Jurkat, Clone E6-1 (cell line): Measurements from ENCODE around the gene SH2D2A.

Experiments used
- DNase-seq: peaks from one replicate; pipeline ENCODE4 v3.0.0-alpha.2; 2011; ENCODE audit warnings: low read depth, low spot score
- H3K4me3 ChIP-seq: 2 replicates; pipeline ENCODE4 v1.5.1; 2011; ENCODE audit warnings: mild to moderate bottlenecking, low read length, control low read depth, moderate library complexity

SH2D2A gene

GRCh38 chr1:156833603-156834002 lies 17.0 kb upstream of the SH2D2A start:
- DNase-seq: peak; percentile 35
- H3K4me3 ChIP-seq: no peak overlapping the region

GRCh38 chr1:156832434-156832833 lies 15.8 kb upstream of the SH2D2A start:
- H3K4me3 ChIP-seq: no peak overlapping the region
- DNase-seq: no peak

DNA sequence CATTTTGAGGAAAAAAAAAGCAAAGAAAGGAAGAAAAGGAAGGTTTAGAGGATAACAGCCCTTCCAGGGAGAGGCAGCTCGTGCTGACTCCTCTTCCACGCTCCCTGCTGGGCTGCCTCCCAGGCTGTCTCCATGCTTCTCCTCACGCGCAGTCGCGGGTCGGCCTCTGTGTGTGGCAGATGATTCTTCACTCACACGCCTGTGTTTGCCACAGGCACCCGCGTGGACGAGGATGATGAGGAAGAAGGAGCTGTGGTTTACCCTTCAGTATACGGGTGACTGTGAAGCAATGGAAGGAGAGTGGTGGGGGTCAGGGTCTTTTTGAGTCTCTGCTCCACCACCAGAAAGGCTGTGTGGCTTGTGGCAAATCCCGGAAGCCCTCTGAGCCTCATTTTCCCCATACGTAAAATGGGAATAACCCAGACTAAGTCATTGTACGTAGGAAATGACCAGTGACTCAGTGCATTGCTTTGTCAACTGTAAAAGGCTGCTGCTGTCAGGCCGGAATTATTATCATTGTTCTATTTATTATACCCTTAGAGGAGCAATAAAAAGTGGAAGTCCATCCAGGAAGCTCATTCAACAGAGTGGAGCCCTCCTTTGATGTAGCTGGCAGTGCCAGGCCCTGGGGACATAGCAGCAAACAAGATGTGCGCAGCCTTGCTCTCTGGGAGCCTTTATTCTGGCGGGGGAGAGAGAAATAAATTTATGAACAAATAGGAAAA lies 11.9 kb upstream of the SH2D2A start:
- DNase-seq: no peak

GRCh38 chr1:156826630-156827029 lies 10.0 kb upstream of the SH2D2A start:
- DNase-seq: no peak

More for the DNA sequence above, 11.9 kb upstream of the SH2D2A start:
- no peak overlapping the region for H3K4me3 ChIP-seq

DNA sequence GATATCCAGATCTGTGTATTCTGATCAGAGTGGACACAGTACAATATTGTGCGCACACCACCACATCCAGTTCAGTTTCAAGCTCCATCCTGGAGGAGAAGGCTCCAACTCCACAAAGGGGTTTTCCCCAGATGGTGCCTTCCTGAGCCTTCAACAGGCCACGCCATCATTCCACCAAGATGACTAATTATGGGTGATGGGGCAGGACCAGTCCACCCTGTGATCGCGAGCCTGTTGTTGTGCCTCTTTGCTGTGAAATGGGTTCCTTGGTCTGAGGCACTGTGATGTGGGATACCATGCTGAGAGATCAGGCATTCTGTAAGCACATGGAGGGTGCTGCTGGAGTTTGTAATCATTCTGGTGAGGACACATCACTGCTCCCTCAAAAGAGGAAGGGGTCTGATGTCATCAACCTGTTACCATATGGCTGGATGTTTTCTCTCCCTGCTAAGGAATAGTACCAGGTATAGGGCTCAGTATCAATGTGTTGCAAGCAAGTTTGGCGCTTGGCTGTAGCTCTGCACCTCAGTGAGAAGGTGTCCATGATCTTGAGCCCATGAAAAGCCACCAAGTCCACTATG lies 6.7 kb upstream of the SH2D2A start:
- DNase-seq: no peak
- H3K4me3 ChIP-seq: no peak overlapping the region

More at GRCh38 chr1:156826630-156827029, 10.0 kb upstream of the SH2D2A start:
- H3K4me3 ChIP-seq: no peak overlapping the region

- DNase-seq: no peak
- H3K4me3 ChIP-seq: no peak overlapping the region
These were observed 6.0 kb upstream of the SH2D2A start for GRCh38 chr1:156822680-156823079.

- H3K4me3 ChIP-seq: no peak overlapping the region
- no peak for DNase-seq
These were observed 5.2 kb upstream of the SH2D2A start for GRCh38 chr1:156821801-156822200.

DNA sequence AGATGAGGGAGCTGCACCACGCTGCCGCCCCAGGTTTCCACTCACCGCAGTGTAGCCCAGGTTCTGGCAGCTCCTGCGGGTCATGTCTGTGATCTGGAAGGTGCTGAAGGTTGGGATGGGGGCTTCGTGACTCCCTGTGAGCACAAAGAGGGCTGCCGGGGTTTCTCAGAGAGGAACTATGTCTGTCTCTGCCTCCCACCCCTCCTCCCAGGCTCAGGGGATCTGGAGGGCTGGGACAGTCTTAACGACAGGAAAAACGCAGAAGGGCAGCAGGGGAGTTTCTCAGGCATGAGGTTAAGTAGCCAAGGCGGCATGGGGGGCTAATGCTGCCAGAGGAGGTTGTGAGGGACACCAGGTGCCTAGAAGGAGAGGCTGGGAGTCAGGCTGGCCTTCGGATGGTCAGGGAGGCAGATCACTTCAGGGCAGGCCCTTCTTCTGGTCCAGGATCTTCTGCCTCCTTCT lies 656 bp downstream of the SH2D2A start:
- DNase-seq: no peak
- H3K4me3 ChIP-seq: peak overlapping the region; percentile 57

DNA sequence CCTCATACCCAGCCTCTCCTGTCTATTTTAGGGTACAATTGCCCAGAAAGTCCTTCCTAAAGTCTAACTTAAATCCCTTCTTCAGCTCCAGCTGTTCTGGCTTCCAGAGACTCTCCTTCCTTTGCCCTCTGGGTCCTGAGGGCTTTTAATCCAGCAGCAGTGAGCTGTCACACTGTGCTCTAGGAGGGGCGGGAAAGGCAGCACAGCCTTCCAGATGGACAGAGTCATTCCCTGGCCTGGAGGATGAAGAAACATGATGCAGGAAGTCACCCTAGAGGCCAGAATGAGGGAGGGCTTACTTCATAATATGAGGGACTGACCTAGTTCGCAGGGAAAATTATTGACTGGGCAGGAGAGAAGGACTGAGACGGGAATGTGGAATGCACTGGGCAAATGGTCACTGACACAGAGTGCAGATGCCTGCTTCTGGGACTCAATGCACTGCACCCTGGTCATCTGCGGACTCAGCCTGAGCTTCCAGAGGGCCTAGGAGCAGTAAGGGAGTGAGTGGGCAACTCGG lies 1.3 kb downstream of the SH2D2A start:
- H3K4me3 ChIP-seq: peak overlapping the region; percentile 57; the same call in 1 of the 2 replicates
- no peak for DNase-seq

DNA sequence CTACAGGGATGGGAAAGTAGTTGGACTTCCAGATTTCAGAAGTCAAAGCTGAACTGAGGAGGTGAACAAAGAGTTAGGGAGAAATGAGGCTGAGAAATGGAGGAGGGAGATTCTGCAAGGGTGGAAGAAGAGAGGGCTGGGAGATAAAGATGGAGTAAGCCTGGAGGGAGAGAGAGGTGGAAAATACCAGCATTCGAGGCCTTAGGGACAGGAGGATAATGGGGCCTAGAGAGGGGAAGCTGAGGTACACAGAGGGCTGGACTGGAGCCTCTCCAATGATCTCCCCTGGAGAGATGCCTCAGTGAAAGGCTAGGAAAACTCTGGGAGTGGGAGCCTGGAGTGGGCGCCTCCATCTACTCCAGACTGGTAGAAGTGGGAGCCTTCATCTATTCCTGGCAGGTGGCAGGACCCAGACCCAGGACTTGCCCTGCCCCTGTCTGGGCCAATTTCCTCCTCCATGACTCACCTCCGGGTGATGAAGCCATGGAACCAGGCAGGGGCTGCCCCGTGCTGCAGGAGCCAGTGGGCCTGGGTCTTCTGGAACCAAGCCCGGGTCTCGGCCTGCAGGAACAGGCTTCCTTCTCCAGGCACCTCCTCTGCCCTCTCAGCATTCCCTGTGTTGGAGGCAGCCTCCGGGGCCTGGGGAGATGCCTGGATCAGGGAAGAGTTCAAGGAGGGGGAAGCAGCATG lies 1.9 kb downstream of the SH2D2A start:
- DNase-seq: no peak
- no peak overlapping the region for H3K4me3 ChIP-seq

DNA sequence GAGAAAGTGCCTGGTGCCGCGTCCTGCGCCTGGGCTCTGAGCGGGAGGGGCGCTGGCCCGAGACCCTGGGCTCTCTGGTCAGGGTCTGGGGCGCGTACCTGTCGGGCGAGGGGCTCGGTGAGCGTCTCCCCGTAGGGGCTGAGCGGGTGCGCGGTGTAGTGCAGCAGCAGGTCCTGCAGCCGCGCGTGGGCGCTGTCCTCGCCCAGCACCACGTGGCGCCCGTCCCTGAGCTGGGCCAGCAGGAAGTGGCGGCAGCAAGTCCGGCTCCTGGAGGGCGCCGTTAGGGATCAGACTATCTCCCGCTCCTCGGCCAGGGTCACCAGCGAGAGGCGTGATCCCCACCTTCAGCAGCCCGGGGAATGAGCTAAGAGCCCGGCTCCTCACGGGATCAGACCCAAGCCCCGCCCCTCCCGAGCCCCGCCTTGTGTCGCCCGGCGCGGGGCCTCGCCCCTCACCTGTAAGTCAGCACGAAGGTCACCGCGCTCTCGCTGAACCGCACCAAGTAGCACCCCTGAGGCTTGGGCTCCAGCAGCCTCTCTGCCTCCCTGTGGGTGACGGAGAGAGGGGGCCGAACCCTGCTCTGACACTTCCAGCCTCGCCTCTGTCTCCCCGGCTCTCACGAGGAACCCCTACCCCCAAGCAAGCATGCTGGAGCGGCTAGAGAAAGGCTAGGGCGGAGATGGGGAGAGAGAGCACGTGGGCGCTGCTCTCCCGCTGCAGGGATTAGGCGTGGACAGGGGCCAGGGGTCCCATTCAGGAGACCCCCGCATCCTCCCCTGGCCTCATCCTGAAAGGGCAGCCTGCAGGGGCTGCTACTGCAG lies 2.7 kb downstream of the SH2D2A start:
- H3K4me3 ChIP-seq: no peak overlapping the region
- no peak for DNase-seq

DNA sequence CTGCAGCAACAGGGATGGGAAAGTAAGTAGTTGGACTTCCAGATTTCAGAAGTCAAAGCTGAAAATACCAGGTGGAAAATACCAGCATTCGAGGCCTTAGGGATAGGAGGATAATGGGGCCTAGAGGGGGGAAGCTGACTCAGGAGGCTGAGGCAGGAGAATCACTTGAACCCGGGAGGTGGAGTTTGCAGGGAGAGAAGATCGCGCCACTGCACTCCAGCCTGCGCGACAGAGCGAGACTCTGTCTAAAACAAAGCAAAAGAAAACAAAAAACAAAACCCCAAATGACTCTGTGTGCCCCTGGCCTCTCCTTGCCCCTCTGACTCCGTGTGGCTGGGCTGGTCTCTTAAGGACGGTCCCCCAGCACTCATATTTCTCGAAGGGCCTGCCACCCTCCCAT lies 3.4 kb downstream of the SH2D2A start:
- H3K4me3 ChIP-seq: no peak overlapping the region

GRCh38 chr1:156812293-156812990 lies 4.2 kb downstream of the SH2D2A start:
- no peak for DNase-seq

More for the DNA sequence above, 3.4 kb downstream of the SH2D2A start:
- DNase-seq: no peak

GRCh38 chr1:156811168-156811567 lies 5.5 kb downstream of the SH2D2A start:
- no peak overlapping the region for H3K4me3 ChIP-seq
- DNase-seq: no peak

More at GRCh38 chr1:156812293-156812990, 4.2 kb downstream of the SH2D2A start:
- no peak overlapping the region for H3K4me3 ChIP-seq

DNA sequence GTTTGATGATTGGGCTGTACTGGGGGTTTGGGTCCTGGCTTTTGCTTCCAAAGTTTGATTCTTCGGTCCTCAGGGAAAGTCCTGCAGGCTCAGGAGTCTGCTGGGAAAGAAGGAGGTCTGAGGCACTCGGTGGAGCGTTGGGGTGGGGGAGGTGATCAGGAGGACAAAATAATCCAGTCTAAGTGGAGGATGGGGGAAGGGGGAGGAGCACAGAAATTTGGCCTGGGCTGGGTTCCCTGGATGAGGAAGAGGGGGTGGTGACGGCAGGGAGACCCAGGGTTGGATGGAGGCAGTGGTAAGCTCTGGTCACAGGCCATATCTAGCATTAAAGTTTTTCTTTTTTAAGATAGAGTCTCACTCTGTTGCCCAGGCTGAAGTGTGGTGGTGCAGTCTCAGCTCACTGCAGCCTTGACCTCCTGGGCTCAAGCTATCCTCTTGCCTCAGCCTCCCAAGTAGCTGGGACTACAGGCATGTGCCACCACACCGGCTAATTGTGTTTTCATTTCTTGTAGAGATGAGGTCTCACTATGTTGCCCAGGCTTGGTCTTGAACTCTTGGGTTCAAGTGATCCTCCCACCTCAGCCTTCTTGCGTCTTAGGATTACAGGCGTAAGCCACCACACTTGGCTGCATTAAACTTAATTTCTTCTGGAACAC lies 6.8 kb downstream of the SH2D2A start:
- DNase-seq: no peak
- no peak overlapping the region for H3K4me3 ChIP-seq

GRCh38 chr1:156809281-156809680 lies 7.4 kb downstream of the SH2D2A start:
- no peak overlapping the region for H3K4me3 ChIP-seq
- DNase-seq: no peak

DNA sequence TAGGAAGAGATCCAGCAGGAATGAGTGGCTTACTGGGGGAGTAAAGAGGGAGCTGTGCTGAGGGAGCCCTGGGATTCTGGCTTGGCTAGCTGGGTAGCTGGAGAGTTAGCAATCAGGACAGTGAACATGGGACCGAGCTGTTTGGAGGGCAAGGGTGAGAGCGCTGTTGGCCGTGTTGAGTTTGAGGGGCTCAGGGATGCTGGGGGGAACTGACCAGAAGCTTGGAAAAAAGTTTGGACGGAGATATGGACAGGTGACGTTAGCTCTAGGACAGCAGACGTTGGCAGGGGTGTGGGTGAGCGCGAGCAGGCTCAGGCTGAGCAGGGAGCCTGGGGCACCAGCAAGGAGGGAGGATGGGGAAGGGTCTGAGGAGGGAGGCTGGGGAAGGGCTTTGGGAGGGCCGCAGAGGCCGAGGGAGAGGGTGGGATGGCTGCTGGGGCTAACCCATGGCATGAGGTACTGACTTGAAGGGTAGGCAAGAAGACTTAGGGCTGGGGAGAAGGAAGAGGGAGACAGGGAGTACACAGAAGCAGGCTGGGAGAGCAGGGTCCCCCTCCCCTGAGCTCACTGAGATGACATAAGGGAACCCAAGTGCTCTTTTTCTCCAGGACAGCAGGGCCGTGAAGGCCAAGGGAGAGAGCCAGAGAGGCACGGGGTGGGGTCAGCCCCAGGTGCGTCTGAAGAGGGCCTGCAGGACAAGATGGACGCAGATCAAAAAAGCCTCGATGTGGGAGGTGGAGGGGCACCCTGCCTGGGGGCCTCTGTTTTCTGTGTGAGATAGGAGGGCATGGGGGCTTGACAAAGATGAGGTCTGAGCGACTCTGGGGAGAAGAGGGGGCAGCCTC lies 8.2 kb downstream of the SH2D2A start:
- no peak overlapping the region for H3K4me3 ChIP-seq
- DNase-seq: no peak
